GM18505 (cell line): ENCODE results near the gene PHF11.

Experiments
- ATAC-seq: cut with Tn5 transposase; IDR thresholded peaks from one replicate; pipeline ENCODE4 v1.9.1; 2021; ENCODE audit not compliant: unreplicated experiment
- POLR2A ChIP-seq: IDR thresholded peaks from 4 replicates; pipeline ENCODE4 v1.6.1; 2011; ENCODE audit warnings: borderline replicate concordance; ENCODE audit not compliant: insufficient read depth, insufficient read length; ENCODE audit errors: extremely low read depth

The PHF11 gene

DNA sequence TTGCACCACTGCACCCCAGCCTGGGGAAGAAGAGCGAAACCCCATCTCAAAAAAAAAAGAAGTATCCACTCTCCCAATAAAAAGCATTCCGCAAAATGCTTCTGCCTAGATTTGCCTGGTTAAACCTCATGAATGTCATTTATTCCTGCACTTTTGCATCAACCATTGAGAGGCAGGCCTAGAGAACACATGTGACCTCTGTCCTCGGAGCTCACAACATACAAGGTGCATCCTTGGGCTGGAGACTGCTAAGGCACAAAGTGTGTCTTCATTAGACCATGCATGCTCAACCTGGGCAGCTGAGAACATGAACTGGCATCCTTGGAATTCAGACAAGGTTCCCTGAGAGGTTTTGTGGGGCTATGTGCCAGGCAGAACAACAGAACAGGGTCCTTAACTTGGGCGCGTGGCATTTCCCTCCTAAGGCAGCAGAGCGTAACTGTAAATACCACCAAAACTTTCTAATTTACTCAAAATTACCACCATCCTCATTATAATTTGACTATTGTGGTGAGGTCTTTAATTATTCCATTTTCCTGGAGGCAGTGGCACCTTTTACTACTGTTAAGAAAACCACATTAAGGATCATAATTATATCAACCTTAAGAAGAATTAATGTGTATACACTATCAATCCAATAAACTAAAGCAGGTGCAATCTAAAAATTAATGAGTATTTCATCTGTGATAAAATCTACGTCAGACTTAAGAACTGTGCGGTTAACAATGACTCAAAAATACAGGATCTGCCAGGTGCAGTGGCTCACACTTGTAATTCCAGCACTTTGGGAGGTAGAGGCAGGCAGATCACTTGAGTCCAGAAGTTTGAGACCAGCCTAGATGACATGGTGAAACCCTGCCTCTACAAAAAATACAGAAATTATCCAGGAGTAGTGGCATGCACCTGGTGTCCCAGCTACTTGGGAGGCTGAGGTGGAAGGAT lies 75.8 kb downstream of the PHF11 start:
- no peak for TF ChIP-seq POLR2A
- ATAC-seq, result no peak
